Fibroblast of mammary gland (primary cell): ENCODE data around the gene GRP.

Source experiments
- DNase-seq: peaks from one replicate; pipeline ENCODE4 v3.0.0-alpha.2; 2010; ENCODE audit warnings: low read depth
- H3K4me3 ChIP-seq: 2 replicates; pipeline ENCODE4 v1.5.1; 2011; ENCODE audit warnings: low read depth, mild to moderate bottlenecking, low read length, moderate library complexity; ENCODE audit not compliant: control insufficient read depth
- CTCF ChIP-seq: conservative IDR thresholded peaks from 2 replicates; pipeline ENCODE4 v1.5.1; 2011; ENCODE audit warnings: low read depth, low read length, inconsistent platforms; ENCODE audit not compliant: control insufficient read depth, insufficient read depth

Gene GRP

GRCh38 chr18:59273759-59274532, 54.0 kb downstream of the GRP start:
- H3K4me3 ChIP-seq: no peak overlapping the region
- no peak for TF ChIP-seq CTCF
- no peak for DNase-seq

GRCh38 chr18:59274533-59274928, 54.6 kb downstream of the GRP start:
- no peak for DNase-seq
- TF ChIP-seq CTCF: no peak
- H3K4me3 ChIP-seq: no peak overlapping the region

GRCh38 chr18:59275406-59275949, 55.5 kb downstream of the GRP start:
- H3K4me3 ChIP-seq: no peak overlapping the region
- no peak for DNase-seq
- TF ChIP-seq CTCF: no peak

- no peak for TF ChIP-seq CTCF
- no peak for DNase-seq
- no peak overlapping the region for H3K4me3 ChIP-seq
Measured at GRCh38 chr18:59276047-59276446, 56.1 kb downstream of the GRP start.

GRCh38 chr18:59278793-59279192, 58.8 kb downstream of the GRP start:
- H3K4me3 ChIP-seq: no peak overlapping the region
- no peak for TF ChIP-seq CTCF
- no peak for DNase-seq

GRCh38 chr18:59279193-59279592, 59.2 kb downstream of the GRP start:
- H3K4me3 ChIP-seq: no peak overlapping the region
- peak; percentile 12 for DNase-seq
- TF ChIP-seq CTCF: no peak
